Kidney (tissue), 14 donors: Measurements from ENCODE around the gene ZSCAN20. TPM values are rescaled to one million over a fixed set of nuclear protein-coding genes. Genes with fewer than 3 reads are reported as not detected.

ENCODE experiments used
- DNase-seq, 5 donors: peaks; one replicate each; pipeline ENCODE4 v3.0.0-alpha.2; 2013 to 2020
- FAIRE-seq: peaks from 2 replicates; lab custom pipeline; 2012; peaks lifted over from hg19 to GRCh38; lab: Jason Lieb, UNC
- H3K27ac ChIP-seq, 2 donors: one replicate each; pipeline ENCODE4 v1.7.0; 2013; ENCODE audit warnings: low read depth in 2 of 2, low read length in 2 of 2, inconsistent platforms in 1 of 2
- H3K27me3 ChIP-seq: one replicate; pipeline ENCODE4 v1.7.1; 2013; ENCODE audit warnings: low read length, inconsistent platforms; ENCODE audit not compliant: control insufficient read depth, insufficient read depth
- H3K36me3 ChIP-seq, 3 donors: one replicate each; pipeline versions ENCODE4 v1.7.0 to v1.7.1; 2013; ENCODE audit warnings: low read length in 3 of 3, control low read depth in 1 of 3, inconsistent platforms in 1 of 3; ENCODE audit not compliant: insufficient read depth in 3 of 3, control insufficient read depth in 2 of 3
- H3K4me1 ChIP-seq, 3 donors: one replicate each; pipeline versions ENCODE4 v1.7.0 to v1.7.1; 2013; ENCODE audit warnings: low read length in 3 of 3, inconsistent platforms in 1 of 3, low read depth in 1 of 3; ENCODE audit not compliant: control insufficient read depth in 2 of 3, insufficient read depth in 2 of 3
- H3K4me3 ChIP-seq, 3 donors: one replicate each; pipeline versions ENCODE4 v1.7.0 to v1.8.1; 2013; ENCODE audit warnings: low read length in 3 of 3, control low read depth in 1 of 3, inconsistent platforms in 1 of 3
- H3K9ac ChIP-seq, 3 donors: one replicate each; pipeline versions ENCODE4 v1.7.0 to v1.7.1; 2013; ENCODE audit warnings: low read length in 3 of 3, control low read depth in 1 of 3, inconsistent platforms in 1 of 3
- H3K9me3 ChIP-seq, 3 donors: one replicate each; pipeline versions ENCODE4 v1.7.0 to v1.7.1; 2013; ENCODE audit warnings: low read length in 3 of 3, control low read depth in 1 of 3, inconsistent platforms in 1 of 3; ENCODE audit not compliant: control insufficient read depth in 2 of 3, insufficient read depth in 1 of 3
- intact Hi-C: fragments of 100-400 bp; cut with DNase I; formaldehyde crosslinking; loops from one replicate; pipeline ENCODE4 v1.11.1; 2022
- polyA plus RNA-seq: library from polyadenylated mRNA; stranded (reverse); fragments of 350-450 nt; fragmentation: Illumina TruSeq; extraction: RNeasy Lipid Tissue Mini Kit (QIAGEN cat#74804); gene quantifications from one replicate; pipeline ENCODE4 v1.2.3, GENCODE V29; 2014; ENCODE audit warnings: low read depth, low replicate concordance; ENCODE audit not compliant: insufficient read depth
- total RNA-seq: library from RNA; stranded (reverse); fragmentation: NEBNext Ultra II Directional; extraction: Animal tissue kit (Norgen Biotek cat#: 25700); gene quantifications from one replicate; pipeline ENCODE4 v1.2.1, GENCODE V29; 2021
- TF ChIP-seq, protein P1 (sequence below): IDR thresholded peaks from 3 replicates; pipeline ENCODE4 v1.5.1; 2012; ENCODE audit warnings: mild to moderate bottlenecking, moderate library complexity, borderline replicate concordance; ENCODE audit not compliant: insufficient read depth; ENCODE audit errors: extremely low read depth
- donor health status: control.
- donor health status: control.
- donor health status: control.
- donor health status: control.
- donor health status: control.
- donor health status: DM: yes; HTN: yes; CAD: no.
- donor health status: Normal renal cell carcinoma (clear cell type).

ZSCAN20 gene
- total and polyA plus RNA-seq, 2 donors from 2014 or later, result 0.99 to 6.3 TPM

DNA sequence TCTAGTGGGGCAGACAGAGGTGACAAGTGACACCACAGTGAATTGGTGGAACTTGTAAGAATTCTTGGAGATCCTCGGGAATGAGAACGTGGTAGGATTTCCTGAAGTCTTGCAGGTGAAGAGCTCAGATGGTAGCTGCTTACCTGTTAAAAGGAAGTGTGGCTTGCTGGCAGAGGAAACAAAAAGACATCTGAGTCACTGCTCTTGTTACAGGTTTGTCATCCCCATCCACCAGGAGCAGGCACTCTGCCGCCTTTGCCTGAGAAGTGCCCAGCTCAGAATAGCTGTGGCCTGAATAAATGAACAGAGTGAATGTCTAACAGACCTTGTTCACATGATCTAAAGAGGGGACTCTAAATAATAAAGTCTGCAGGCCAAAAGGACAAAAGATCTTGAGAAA lies 12.3 kb upstream of the ZSCAN20 start:
- H3K9me3 ChIP-seq, result no peaks in the 10 kb centered on the region
- no peaks in the 10 kb centered on the region for H3K36me3 ChIP-seq
- no peak overlapping the region for H3K4me3 ChIP-seq
- TF ChIP-seq, protein P1, sequence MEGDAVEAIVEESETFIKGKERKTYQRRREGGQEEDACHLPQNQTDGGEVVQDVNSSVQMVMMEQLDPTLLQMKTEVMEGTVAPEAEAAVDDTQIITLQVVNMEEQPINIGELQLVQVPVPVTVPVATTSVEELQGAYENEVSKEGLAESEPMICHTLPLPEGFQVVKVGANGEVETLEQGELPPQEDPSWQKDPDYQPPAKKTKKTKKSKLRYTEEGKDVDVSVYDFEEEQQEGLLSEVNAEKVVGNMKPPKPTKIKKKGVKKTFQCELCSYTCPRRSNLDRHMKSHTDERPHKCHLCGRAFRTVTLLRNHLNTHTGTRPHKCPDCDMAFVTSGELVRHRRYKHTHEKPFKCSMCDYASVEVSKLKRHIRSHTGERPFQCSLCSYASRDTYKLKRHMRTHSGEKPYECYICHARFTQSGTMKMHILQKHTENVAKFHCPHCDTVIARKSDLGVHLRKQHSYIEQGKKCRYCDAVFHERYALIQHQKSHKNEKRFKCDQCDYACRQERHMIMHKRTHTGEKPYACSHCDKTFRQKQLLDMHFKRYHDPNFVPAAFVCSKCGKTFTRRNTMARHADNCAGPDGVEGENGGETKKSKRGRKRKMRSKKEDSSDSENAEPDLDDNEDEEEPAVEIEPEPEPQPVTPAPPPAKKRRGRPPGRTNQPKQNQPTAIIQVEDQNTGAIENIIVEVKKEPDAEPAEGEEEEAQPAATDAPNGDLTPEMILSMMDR, result no peak
- no peaks in the 10 kb centered on the region for H3K27me3 ChIP-seq
- no peak overlapping the region for H3K27ac ChIP-seq
- no peak overlapping the region for H3K9ac ChIP-seq
- intact Hi-C loops, result loop anchor here (10.0 kb wide), 1 partner anchor 175 kb away; no protein-coding TSS in a partner anchor
- FAIRE-seq, result no peak
- DNase-seq, result no peak
- no peaks in the 10 kb centered on the region for H3K4me1 ChIP-seq

DNA sequence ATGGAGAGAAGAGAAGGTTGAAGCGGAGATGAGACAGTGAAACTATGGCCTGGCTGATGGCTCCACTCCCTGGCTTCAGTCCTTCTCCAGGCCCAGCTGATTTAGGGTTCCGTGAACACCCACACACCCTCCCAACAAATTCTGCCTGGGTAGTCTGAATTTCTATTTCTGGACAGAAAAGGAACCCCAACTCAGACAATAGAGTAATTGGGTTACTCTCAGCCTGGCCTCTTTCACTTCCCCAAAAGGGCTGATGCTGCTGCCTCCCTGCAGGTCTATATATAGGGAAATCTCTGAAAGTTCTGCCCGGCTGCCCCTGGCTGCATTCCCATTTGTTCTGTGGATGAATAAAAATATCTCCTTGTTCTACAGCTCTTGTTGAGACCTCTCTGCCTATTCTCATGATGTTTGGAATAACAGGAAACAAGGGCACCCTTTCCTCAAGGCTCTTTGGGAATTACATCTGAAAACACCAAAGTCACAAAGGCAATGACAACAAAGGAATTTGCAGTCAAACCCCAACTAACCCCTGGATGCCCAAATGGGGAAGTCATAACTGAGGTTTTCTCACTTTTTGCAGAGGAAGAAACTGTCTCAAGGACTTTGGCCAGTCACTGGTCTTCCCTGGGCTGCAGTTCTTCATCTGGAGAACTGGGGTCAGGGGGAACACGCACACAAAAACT lies 11.4 kb upstream of the ZSCAN20 start:
- FAIRE-seq (no peak), DNase-seq (no peak)
- no peaks in the 10 kb centered on the region for H3K36me3 ChIP-seq
- H3K4me3 ChIP-seq, result no peak overlapping the region
- TF ChIP-seq, protein P1, result no peak
- no peak overlapping the region for H3K27ac ChIP-seq
- intact Hi-C loops, result loop anchor here (10.0 kb wide), 1 partner anchor 176 kb away; no protein-coding TSS in a partner anchor
- no peaks in the 10 kb centered on the region for H3K9me3 ChIP-seq
- peaks cover 0 to 3% (median 0%) of the 10 kb centered on the region in 3 donors for H3K4me1 ChIP-seq
- H3K9ac ChIP-seq, result no peak overlapping the region
- H3K27me3 ChIP-seq, result no peaks in the 10 kb centered on the region

DNA sequence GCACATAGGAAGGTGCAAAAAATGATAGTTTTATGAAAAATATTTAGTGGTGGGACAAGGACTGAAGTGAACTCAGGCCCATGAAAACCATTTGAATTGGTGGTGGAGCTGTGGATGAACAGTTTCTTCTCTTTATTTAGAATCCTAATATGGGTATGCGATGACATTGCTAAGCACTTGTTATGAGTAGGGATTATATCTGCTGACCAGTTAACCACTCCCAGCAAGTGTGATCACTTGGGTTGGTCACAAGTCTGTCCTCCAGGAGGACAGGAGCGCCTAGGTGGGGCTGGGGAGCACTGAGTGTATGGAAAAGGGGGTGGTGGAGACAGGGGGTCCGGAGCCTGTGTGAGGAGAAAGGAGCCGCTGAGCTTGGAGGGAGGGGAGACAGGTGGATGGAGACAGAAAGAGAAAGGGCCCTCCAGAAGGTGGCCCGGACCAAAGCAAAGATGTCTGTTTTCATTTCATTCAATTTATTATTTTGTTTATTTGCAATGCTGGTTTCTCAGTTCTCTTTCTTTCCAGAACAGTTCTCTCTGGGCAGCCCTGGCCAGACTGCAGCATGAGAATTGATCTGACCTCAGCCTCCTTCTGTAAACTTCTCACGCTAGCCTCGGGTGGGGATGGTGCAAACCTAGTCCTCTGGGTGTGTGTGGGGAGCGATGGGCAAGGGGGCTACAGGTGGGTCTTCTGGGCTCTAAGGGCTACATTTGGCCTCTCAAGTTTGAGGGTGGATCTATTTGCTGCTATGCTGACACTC lies 9.9 kb upstream of the ZSCAN20 start:
- FAIRE-seq (no peak), DNase-seq (no peak)
- TF ChIP-seq, protein P1, result no peak
- peaks cover 0 to 10% (median 0%) of the 10 kb centered on the region in 3 donors for H3K4me1 ChIP-seq
- H3K27me3 ChIP-seq, result no peaks in the 10 kb centered on the region
- no peak overlapping the region for H3K9ac ChIP-seq
- no peaks in the 10 kb centered on the region for H3K36me3 ChIP-seq
- intact Hi-C loops, result loop anchor here (10.0 kb wide), 1 partner anchor 178 kb away; no protein-coding TSS in a partner anchor
- no peaks in the 10 kb centered on the region for H3K9me3 ChIP-seq
- no peak overlapping the region for H3K27ac ChIP-seq
- no peak overlapping the region for H3K4me3 ChIP-seq
